Left forelimb (tissue), 1 donor: Measurements from ENCODE around the gene ZCCHC9.

Source experiments
- DNase-seq: peaks from one replicate; pipeline ENCODE4 v3.0.0-alpha.2; 2018; ENCODE audit warnings: low spot score

ZCCHC9 gene

GRCh38 chr5:81355291-81356251 is 54.2 kb downstream of the ZCCHC9 start:
- DNase-seq: no peak

- DNase-seq: no peak
These were observed 57.7 kb downstream of the ZCCHC9 start for GRCh38 chr5:81359108-81359507.

GRCh38 chr5:81359881-81360280 is 58.5 kb downstream of the ZCCHC9 start:
- DNase-seq: no peak

DNA sequence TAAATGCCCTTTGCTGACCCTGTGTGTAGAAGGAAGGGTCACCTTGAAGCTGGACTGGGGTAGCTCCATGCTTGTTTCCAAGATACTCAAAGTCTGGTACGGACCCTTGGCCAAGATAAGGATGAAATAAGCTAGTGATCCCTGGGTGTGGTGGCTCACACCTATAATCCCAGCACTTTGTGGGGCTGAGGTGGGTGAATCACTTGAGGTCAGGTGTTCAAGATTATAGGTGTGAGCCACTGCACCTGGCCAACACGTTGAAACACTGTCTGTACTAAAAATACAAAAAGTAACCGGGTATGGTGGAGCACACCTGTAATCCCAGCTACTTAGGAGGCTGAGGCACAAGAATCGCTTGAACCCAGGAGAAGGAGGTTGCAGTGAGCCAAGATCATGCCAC is 59.3 kb downstream of the ZCCHC9 start:
- no peak for DNase-seq

GRCh38 chr5:81361600-81361999 is 60.2 kb downstream of the ZCCHC9 start:
- DNase-seq: no peak
